Activated T-helper 1 cell treated with anti-CD3 and anti-CD28 coated beads, Interleukin-2, amount 50 U/mL, for 16 hours (primary cell): ENCODE measurements around the gene BCS1L.
A peak's percentile ranks its signal among the peaks of the same experiment; 100 is the strongest.

Experiments
- DNase-seq, 2 donors: peaks; one replicate each; pipeline ENCODE4 v3.0.0-alpha.2; 2020; ENCODE audit warnings: low read depth in 1 of 2, low spot score in 1 of 2

Gene BCS1L

GRCh38 chr2:218659258-218659987 is at the start of gene BCS1L, which contains the start of gene ZNF142:
BCS1L (plus strand) TSS chr2:218659683; CDS start chr2:218660988, 1,305 bp downstream.
ZNF142 (minus strand) TSS chr2:218659623; CDS start chr2:218656429, 3,194 bp downstream.
- peak; percentile 84 to 86 for DNase-seq

GRCh38 chr2:218615868-218616315 is 43.6 kb upstream of the BCS1L start:
- no peak for DNase-seq

GRCh38 chr2:218618102-218618860 is 41.2 kb upstream of the BCS1L start:
- no peak for DNase-seq

GRCh38 chr2:218621007-218621406 is 38.5 kb upstream of the BCS1L start:
- DNase-seq, result no peak

- no peak for DNase-seq
Observed at GRCh38 chr2:218622606-218623365, 36.7 kb upstream of the BCS1L start.

- DNase-seq, result no peak
Observed at GRCh38 chr2:218623366-218623705, 36.1 kb upstream of the BCS1L start.

GRCh38 chr2:218626369-218626768 is 33.1 kb upstream of the BCS1L start:
- no peak for DNase-seq

GRCh38 chr2:218627939-218628338 is 31.5 kb upstream of the BCS1L start:
- DNase-seq, result no peak

GRCh38 chr2:218631837-218632236 is 27.6 kb upstream of the BCS1L start:
- no peak for DNase-seq

GRCh38 chr2:218635719-218636118 is 23.8 kb upstream of the BCS1L start:
- no peak for DNase-seq

- DNase-seq, result no peak
Observed at GRCh38 chr2:218638372-218638771, 21.1 kb upstream of the BCS1L start.

- no peak for DNase-seq
Observed at GRCh38 chr2:218642121-218642656, 17.3 kb upstream of the BCS1L start.

GRCh38 chr2:218642786-218643185 is 16.7 kb upstream of the BCS1L start:
- DNase-seq, result no peak

- DNase-seq, result no peak
Observed at GRCh38 chr2:218643751-218644310, 15.7 kb upstream of the BCS1L start.

- no peak for DNase-seq
Observed at GRCh38 chr2:218644721-218645120, 14.8 kb upstream of the BCS1L start.

- no peak for DNase-seq
Observed at GRCh38 chr2:218645126-218645525, 14.4 kb upstream of the BCS1L start.

GRCh38 chr2:218648088-218648786 is 11.2 kb upstream of the BCS1L start:
- DNase-seq, result peak in 1 of 2 donors; percentile 11

GRCh38 chr2:218648787-218649100 is 10.7 kb upstream of the BCS1L start:
- no peak for DNase-seq

GRCh38 chr2:218655751-218656150 is 3.7 kb upstream of the BCS1L start:
- DNase-seq, result no peak

- DNase-seq, result peak in 1 of 2 donors; percentile 12
Observed at GRCh38 chr2:218658671-218659257, 719 bp upstream of the BCS1L start.
